Stimulated activated CD8-positive, alpha-beta memory T cell treated with anti-CD3 and anti-CD28 coated beads, Interleukin-4, amount 100 ng/mL, for 4 hours (primary cell): ENCODE results near the gene PRCD.

ENCODE experiments used
- DNase-seq, 2 donors: peaks; one replicate each; pipeline ENCODE4 v3.0.0-alpha.2; 2020; ENCODE audit warnings: low read depth in 2 of 2, low spot score in 1 of 2

PRCD gene

GRCh38 chr17:76539631-76540271 is at the start of gene PRCD:
PRCD (plus strand) TSS chr17:76540044; CDS start chr17:76540142, 98 bp downstream.
- DNase-seq, result no peak

GRCh38 chr17:76490112-76490710 is 49.6 kb upstream of the PRCD start:
- no peak for DNase-seq

GRCh38 chr17:76491271-76492122 is 48.3 kb upstream of the PRCD start:
- no peak for DNase-seq

- DNase-seq, result no peak
Observed at GRCh38 chr17:76492123-76492988, 47.5 kb upstream of the PRCD start.

GRCh38 chr17:76492989-76493501 is 46.8 kb upstream of the PRCD start:
- peak in 1 of 2 donors; percentile 21 for DNase-seq

- DNase-seq, result no peak
Observed at GRCh38 chr17:76493505-76494167, 46.2 kb upstream of the PRCD start.

GRCh38 chr17:76495663-76496400 is 44.0 kb upstream of the PRCD start:
- DNase-seq, result no peak

- no peak for DNase-seq
Observed at GRCh38 chr17:76496464-76496863, 43.4 kb upstream of the PRCD start.

GRCh38 chr17:76497699-76497978 is 42.2 kb upstream of the PRCD start:
- no peak for DNase-seq

GRCh38 chr17:76497979-76498875 is 41.6 kb upstream of the PRCD start:
- DNase-seq, result no peak

- DNase-seq, result no peak
Observed at GRCh38 chr17:76498876-76499251, 41.0 kb upstream of the PRCD start.

- no peak for DNase-seq
Observed at GRCh38 chr17:76499267-76499667, 40.6 kb upstream of the PRCD start.

- DNase-seq, result no peak
Observed at GRCh38 chr17:76500074-76500746, 39.6 kb upstream of the PRCD start.

- no peak for DNase-seq
Observed at GRCh38 chr17:76500747-76501017, 39.2 kb upstream of the PRCD start.

GRCh38 chr17:76501018-76501826 is 38.6 kb upstream of the PRCD start, which contains the start of gene RHBDF2:
RHBDF2 (minus strand) TSS chr17:76501423; CDS start chr17:76481524, 19,899 bp downstream.
- peak; percentile 91 to 94 for DNase-seq

- no peak for DNase-seq
Observed at GRCh38 chr17:76501827-76502307, 38.0 kb upstream of the PRCD start.

GRCh38 chr17:76502341-76503211 is 37.3 kb upstream of the PRCD start:
- no peak for DNase-seq
